Bronchial epithelial cell (primary cell): ENCODE measurements around the gene OR2T2. TPM values are rescaled to one million over a fixed set of nuclear protein-coding genes. Genes with fewer than 3 reads are reported as not detected.
"Not testable (repeated sequence)": the region's sequence is repeated elsewhere in the genome, so short reads cannot be mapped to it uniquely, and the experiment has no call there.

ENCODE experiments used
- DNase-seq: peaks from one replicate; pipeline ENCODE4 v3.0.0-alpha.2; 2010; ENCODE audit warnings: low read depth
- FAIRE-seq: peaks from 2 replicates; lab custom pipeline; 2011; peaks lifted over from hg19 to GRCh38; lab: Jason Lieb, UNC
- H3K27me3 ChIP-seq: 2 replicates; pipeline ENCODE4 v1.5.1; 2011; ENCODE audit warnings: low read length; ENCODE audit not compliant: control insufficient read depth, insufficient read depth
- H3K36me3 ChIP-seq: 2 replicates; pipeline ENCODE4 v1.5.1; 2011; ENCODE audit warnings: low read length; ENCODE audit not compliant: control insufficient read depth, insufficient read depth
- H3K4me3 ChIP-seq: 2 replicates; pipeline ENCODE4 v1.5.1; 2011; ENCODE audit warnings: mild to moderate bottlenecking, low read depth, low read length, control low read depth
- CTCF ChIP-seq: IDR thresholded peaks from 2 replicates; pipeline ENCODE4 v1.5.1; 2011; ENCODE audit warnings: mild to moderate bottlenecking, moderate library complexity, low read length, control low read depth, inconsistent platforms; ENCODE audit not compliant: insufficient read depth, severe bottlenecking
- total RNA-seq: library from RNA; depleted of rRNA; stranded (reverse); fragments of >200 nt; gene quantifications from 2 replicates; pipeline ENCODE4 v1.2.1, GENCODE V29; 2014

The OR2T2 gene
- total RNA-seq, 1 donor from 2014 or later: not detected

GRCh38 chr1:248421384-248421783 is 24.1 kb upstream of the OR2T2 start:
- DNase-seq (no peak), FAIRE-seq (no peak)
- Histone ChIP-seq H3K4me3 (no peak overlapping the region), H3K27me3 (no peaks in the 10 kb centered on the region), H3K36me3 (no peaks in the 10 kb centered on the region)
- TF ChIP-seq CTCF: no peak

- not testable (repeated sequence) for DNase-seq, H3K4me3 ChIP-seq, H3K27me3 ChIP-seq, H3K36me3 ChIP-seq
- peak; percentile 23 for FAIRE-seq
These were observed 17.8 kb upstream of the OR2T2 start for GRCh38 chr1:248427526-248428191.

- H3K4me3 ChIP-seq, H3K27me3 ChIP-seq, FAIRE-seq, DNase-seq, H3K36me3 ChIP-seq: not testable (repeated sequence)
These were observed 17.3 kb upstream of the OR2T2 start for GRCh38 chr1:248428192-248428533.

GRCh38 chr1:248431683-248432082 is 13.8 kb upstream of the OR2T2 start:
- DNase-seq, H3K36me3 ChIP-seq, FAIRE-seq, H3K27me3 ChIP-seq, H3K4me3 ChIP-seq: not testable (repeated sequence)

GRCh38 chr1:248432201-248432600 is 13.2 kb upstream of the OR2T2 start:
- not testable (repeated sequence) for H3K4me3 ChIP-seq, H3K27me3 ChIP-seq, FAIRE-seq, DNase-seq, H3K36me3 ChIP-seq

- not testable (repeated sequence) for H3K4me3 ChIP-seq, H3K27me3 ChIP-seq, H3K36me3 ChIP-seq, DNase-seq
- peak; percentile 55 for FAIRE-seq
These were observed 11.5 kb upstream of the OR2T2 start for GRCh38 chr1:248433811-248434415.

GRCh38 chr1:248434913-248435312 is 10.5 kb upstream of the OR2T2 start:
- not testable (repeated sequence) for H3K27me3 ChIP-seq, FAIRE-seq, DNase-seq, H3K4me3 ChIP-seq, H3K36me3 ChIP-seq

- DNase-seq, H3K27me3 ChIP-seq, H3K4me3 ChIP-seq, H3K36me3 ChIP-seq: not testable (repeated sequence)
- peak; percentile 18 for FAIRE-seq
These were observed 9.1 kb upstream of the OR2T2 start for GRCh38 chr1:248436303-248436702.

- H3K36me3 ChIP-seq, H3K4me3 ChIP-seq, FAIRE-seq, H3K27me3 ChIP-seq, DNase-seq: not testable (repeated sequence)
These were observed 6.8 kb upstream of the OR2T2 start for GRCh38 chr1:248438668-248439067.

GRCh38 chr1:248439283-248439682 is 6.2 kb upstream of the OR2T2 start:
- not testable (repeated sequence) for FAIRE-seq

GRCh38 chr1:248442500-248443277 is 2.7 kb upstream of the OR2T2 start:
- DNase-seq, H3K36me3 ChIP-seq, H3K4me3 ChIP-seq, H3K27me3 ChIP-seq, FAIRE-seq: not testable (repeated sequence)

More at GRCh38 chr1:248439283-248439682, 6.2 kb upstream of the OR2T2 start:
- not testable (repeated sequence) for H3K27me3 ChIP-seq, DNase-seq, H3K36me3 ChIP-seq, H3K4me3 ChIP-seq

GRCh38 chr1:248444603-248445002 is 834 bp upstream of the OR2T2 start:
- H3K4me3 ChIP-seq, H3K27me3 ChIP-seq, FAIRE-seq, DNase-seq, H3K36me3 ChIP-seq: not testable (repeated sequence)

- DNase-seq, H3K27me3 ChIP-seq, H3K36me3 ChIP-seq, H3K4me3 ChIP-seq, FAIRE-seq: not testable (repeated sequence)
These were observed 3.1 kb downstream of the OR2T2 start for GRCh38 chr1:248448409-248449074.
